ES-I3 (cell line): Measurements from ENCODE around the gene ACVR1B.

Source experiments
- H3K36me3 ChIP-seq: 2 replicates; pipeline ENCODE4 v1.6.1; 2013; ENCODE audit warnings: mild to moderate bottlenecking, low read length, control low read depth, moderate library complexity; ENCODE audit not compliant: insufficient read depth
- H3K4me1 ChIP-seq: 2 replicates; pipeline ENCODE4 v1.6.1; 2013; ENCODE audit warnings: mild to moderate bottlenecking, control low read depth, low read length; ENCODE audit not compliant: insufficient read depth
- H3K9ac ChIP-seq: 2 replicates; pipeline ENCODE4 v1.6.1; 2013; ENCODE audit warnings: low read depth, mild to moderate bottlenecking, low read length, moderate library complexity
- H3K9me3 ChIP-seq: 2 replicates; pipeline ENCODE4 v1.6.1; 2013; ENCODE audit warnings: mild to moderate bottlenecking, low read length, moderate library complexity; ENCODE audit not compliant: control insufficient read depth, insufficient read depth

The ACVR1B gene

GRCh38 chr12:51944608-51945233 is 6.8 kb upstream of the ACVR1B start:
- Histone ChIP-seq H3K9ac (no peak overlapping the region), H3K9me3 (peaks cover 2% of the 10 kb centered on the region; the same call in 1 of the 2 replicates), H3K4me1 (no peaks in the 10 kb centered on the region), H3K36me3 (no peaks in the 10 kb centered on the region)

- Histone ChIP-seq H3K9me3 (peaks cover 2% of the 10 kb centered on the region; the same call in 1 of the 2 replicates), H3K9ac (no peak overlapping the region), H3K36me3 (no peaks in the 10 kb centered on the region), H3K4me1 (no peaks in the 10 kb centered on the region)
Measured at GRCh38 chr12:51947246-51947996, 4.1 kb upstream of the ACVR1B start.

- peaks cover 2% of the 10 kb centered on the region; the same call in 1 of the 2 replicates for H3K9me3 ChIP-seq
- H3K4me1 ChIP-seq = peaks cover 3% of the 10 kb centered on the region; the same call in 1 of the 2 replicates
Measured at GRCh38 chr12:51948066-51948465, 3.4 kb upstream of the ACVR1B start.

GRCh38 chr12:51949342-51950030 is 2.0 kb upstream of the ACVR1B start:
- Histone ChIP-seq H3K36me3 (no peaks in the 10 kb centered on the region), H3K9me3 (peaks cover 2% of the 10 kb centered on the region; the same call in 1 of the 2 replicates), H3K4me1 (peaks cover 6% of the 10 kb centered on the region; the same call in 1 of the 2 replicates), H3K9ac (no peak overlapping the region)

More at GRCh38 chr12:51948066-51948465, 3.4 kb upstream of the ACVR1B start:
- no peak overlapping the region for H3K9ac ChIP-seq
- no peaks in the 10 kb centered on the region for H3K36me3 ChIP-seq

GRCh38 chr12:51950682-51951198 is 759 bp upstream of the ACVR1B start:
- no peaks in the 10 kb centered on the region for H3K36me3 ChIP-seq
- H3K9ac ChIP-seq = peak overlapping the region; percentile 49
- H3K4me1 ChIP-seq = peaks cover 6% of the 10 kb centered on the region; the same call in 1 of the 2 replicates

GRCh38 chr12:51951843-51952722 is 584 bp downstream of the ACVR1B start:
- no peaks in the 10 kb centered on the region for H3K36me3 ChIP-seq
- H3K9ac ChIP-seq = peak overlapping the region; percentile 90
- no peaks in the 10 kb centered on the region for H3K9me3 ChIP-seq
- peaks cover 6% of the 10 kb centered on the region; the same call in 1 of the 2 replicates for H3K4me1 ChIP-seq

More at GRCh38 chr12:51950682-51951198, 759 bp upstream of the ACVR1B start:
- no peaks in the 10 kb centered on the region for H3K9me3 ChIP-seq

- Histone ChIP-seq H3K36me3 (no peaks in the 10 kb centered on the region), H3K4me1 (peaks cover 6% of the 10 kb centered on the region; the same call in 1 of the 2 replicates), H3K9me3 (no peaks in the 10 kb centered on the region), H3K9ac (peak overlapping the region; percentile 90; the same call in 1 of the 2 replicates)
Measured at GRCh38 chr12:51953089-51953488, 1.6 kb downstream of the ACVR1B start.

- Histone ChIP-seq H3K9me3 (no peaks in the 10 kb centered on the region), H3K9ac (no peak overlapping the region), H3K4me1 (peaks cover 6% of the 10 kb centered on the region; the same call in 1 of the 2 replicates), H3K36me3 (no peaks in the 10 kb centered on the region)
Measured at GRCh38 chr12:51953864-51954263, 2.4 kb downstream of the ACVR1B start.

- Histone ChIP-seq H3K9me3 (no peaks in the 10 kb centered on the region), H3K36me3 (no peaks in the 10 kb centered on the region), H3K4me1 (peaks cover 6% of the 10 kb centered on the region; the same call in 1 of the 2 replicates), H3K9ac (no peak overlapping the region)
Measured at GRCh38 chr12:51954561-51955361, 3.3 kb downstream of the ACVR1B start.

GRCh38 chr12:51955702-51956101 is 4.2 kb downstream of the ACVR1B start:
- Histone ChIP-seq H3K9ac (no peak overlapping the region), H3K4me1 (peaks cover 6% of the 10 kb centered on the region; the same call in 1 of the 2 replicates), H3K9me3 (no peaks in the 10 kb centered on the region), H3K36me3 (no peaks in the 10 kb centered on the region)

- H3K9me3 ChIP-seq = no peaks in the 10 kb centered on the region
- no peaks in the 10 kb centered on the region for H3K36me3 ChIP-seq
- no peaks in the 10 kb centered on the region for H3K4me1 ChIP-seq
- no peak overlapping the region for H3K9ac ChIP-seq
Measured at GRCh38 chr12:51958542-51958941, 7.0 kb downstream of the ACVR1B start.

- Histone ChIP-seq H3K4me1 (no peaks in the 10 kb centered on the region), H3K36me3 (no peaks in the 10 kb centered on the region), H3K9me3 (no peaks in the 10 kb centered on the region), H3K9ac (no peak overlapping the region)
Measured at GRCh38 chr12:51959211-51959610, 7.7 kb downstream of the ACVR1B start.

GRCh38 chr12:51959921-51960320 is 8.4 kb downstream of the ACVR1B start:
- Histone ChIP-seq H3K9me3 (no peaks in the 10 kb centered on the region), H3K4me1 (no peaks in the 10 kb centered on the region), H3K36me3 (no peaks in the 10 kb centered on the region), H3K9ac (no peak overlapping the region)
